NCI-H526 (cell line): Measurements from ENCODE around the gene EPHA2.

Experiments used
- DNase-seq, 2 experiments: peaks; one replicate each; lab custom pipeline; 2025; lab: John Stamatoyannopoulos, UW

The EPHA2 gene

GRCh38 chr1:16092097-16092922 lies 63.6 kb downstream of the EPHA2 start:
- DNase-seq, result no peak

- no peak for DNase-seq
Measured at GRCh38 chr1:16091296-16091695, 64.6 kb downstream of the EPHA2 start.

DNA sequence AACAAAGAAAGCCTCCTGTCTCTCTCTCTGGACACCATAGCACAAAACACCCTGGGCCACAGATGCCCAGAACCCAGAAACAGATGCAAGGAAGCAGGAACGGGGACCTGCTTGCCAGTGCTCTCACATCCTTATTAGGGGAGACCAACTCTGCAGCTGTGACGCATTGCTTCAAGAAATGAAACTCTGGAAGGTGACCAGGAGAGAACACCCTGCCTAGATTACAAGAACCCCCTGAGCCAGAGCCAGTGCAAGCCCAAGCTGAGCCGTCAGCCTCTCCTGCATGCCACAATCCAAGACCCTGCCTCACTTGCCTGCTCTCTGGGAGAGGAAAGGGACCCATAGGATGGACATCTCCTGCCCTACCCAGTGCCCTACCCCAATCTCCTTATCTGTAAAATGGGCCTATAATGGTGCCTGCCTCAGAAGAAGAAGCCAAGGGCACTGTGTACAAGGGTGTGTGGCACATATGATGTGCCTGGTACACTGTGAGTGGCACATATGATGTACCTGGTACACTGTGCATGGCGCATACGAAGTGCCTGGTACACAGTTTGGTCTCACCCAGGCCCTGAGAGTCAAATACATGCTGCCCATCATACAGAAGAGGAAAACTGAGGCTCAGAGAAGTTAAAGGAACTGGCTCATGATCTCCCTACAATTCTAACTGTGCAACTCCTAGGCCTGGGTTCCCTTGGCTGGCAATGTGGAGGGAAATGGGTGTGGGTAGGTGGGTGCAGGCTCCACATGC lies 65.6 kb downstream of the EPHA2 start:
- DNase-seq, result no peak

- DNase-seq, result no peak
Measured at GRCh38 chr1:16088996-16089395, 66.9 kb downstream of the EPHA2 start.

- no peak for DNase-seq
Measured at GRCh38 chr1:16088351-16088911, 67.4 kb downstream of the EPHA2 start.

DNA sequence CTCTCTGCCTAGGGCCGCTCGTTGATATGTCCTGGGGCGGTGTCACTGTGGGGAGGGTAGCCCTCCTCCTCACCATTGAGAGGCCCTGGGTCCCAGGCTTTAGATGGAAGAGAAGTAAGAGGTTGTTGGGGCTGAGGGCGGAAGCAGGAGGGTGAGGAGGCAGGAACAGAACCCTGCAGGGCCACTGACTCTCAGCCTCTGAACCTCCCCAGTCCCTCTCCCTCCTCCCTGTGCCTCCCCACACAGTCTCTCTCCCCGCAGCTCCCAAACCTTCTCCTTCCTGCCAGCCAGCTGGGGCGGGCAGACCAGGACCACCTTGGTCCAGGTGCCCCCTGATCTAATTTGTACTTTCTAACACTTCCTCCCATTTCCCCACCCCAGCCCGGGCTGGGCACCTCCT lies 68.1 kb downstream of the EPHA2 start:
- no peak for DNase-seq

GRCh38 chr1:16085522-16085921 lies 70.3 kb downstream of the EPHA2 start:
- no peak for DNase-seq

- no peak for DNase-seq
Measured at GRCh38 chr1:16083486-16083885, 72.4 kb downstream of the EPHA2 start.

DNA sequence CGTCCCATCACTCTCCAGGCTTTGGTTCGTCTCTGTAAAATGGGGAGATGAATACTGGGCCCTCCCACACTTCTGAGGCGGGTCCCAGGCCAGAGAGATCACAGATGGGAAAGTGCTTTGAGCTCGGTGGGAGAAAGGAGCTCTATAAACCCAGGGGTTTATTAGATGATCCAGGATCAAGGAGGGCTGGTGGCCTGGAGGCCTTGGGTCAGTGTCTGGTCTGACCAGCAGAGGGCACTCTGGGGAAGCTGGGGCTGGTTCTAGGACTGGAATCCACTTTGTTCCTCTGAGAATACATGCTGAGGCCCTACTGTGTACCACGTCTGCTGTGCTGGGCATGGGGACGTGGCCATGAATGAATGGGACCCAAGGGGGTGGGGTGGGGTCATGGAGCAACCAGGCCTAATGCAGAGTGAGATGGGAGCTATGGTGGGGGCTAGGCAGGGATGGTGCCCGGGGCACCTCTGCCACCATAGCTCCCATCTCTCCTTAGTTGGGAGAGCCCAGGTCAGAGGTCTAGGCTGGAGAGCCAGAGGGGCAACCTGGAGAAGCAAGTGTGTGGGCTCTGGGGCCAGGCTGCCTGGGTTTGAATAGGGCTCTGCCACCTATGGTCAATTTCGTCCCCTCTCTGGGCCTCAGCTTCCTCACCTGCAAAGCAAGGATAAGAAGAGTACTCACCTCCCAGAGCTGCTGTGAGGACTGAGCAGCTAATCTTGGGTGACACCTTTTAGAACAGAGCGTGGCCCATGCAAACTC lies 73.4 kb downstream of the EPHA2 start:
- peak; percentile 15 to 70 for DNase-seq

DNA sequence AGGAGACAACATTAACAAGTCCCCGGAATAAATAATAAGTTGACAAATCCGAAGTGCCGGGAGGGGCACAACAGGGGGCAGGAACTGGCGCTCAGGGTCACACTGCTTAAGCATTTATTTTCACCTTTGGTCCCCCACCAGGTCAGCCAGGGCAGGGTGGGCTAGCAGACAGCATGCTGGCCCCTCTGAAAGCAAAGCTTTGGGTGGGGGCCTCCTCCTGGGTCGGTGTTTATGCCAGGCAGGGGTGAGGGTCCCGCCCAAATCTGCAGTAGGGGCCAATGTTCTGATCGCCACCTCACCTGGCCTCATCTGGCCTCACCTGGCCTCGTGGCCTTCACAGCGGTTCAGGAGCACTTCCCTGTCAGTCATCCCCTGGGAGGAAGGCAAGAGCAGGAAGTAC lies 74.2 kb downstream of the EPHA2 start:
- DNase-seq, result no peak

DNA sequence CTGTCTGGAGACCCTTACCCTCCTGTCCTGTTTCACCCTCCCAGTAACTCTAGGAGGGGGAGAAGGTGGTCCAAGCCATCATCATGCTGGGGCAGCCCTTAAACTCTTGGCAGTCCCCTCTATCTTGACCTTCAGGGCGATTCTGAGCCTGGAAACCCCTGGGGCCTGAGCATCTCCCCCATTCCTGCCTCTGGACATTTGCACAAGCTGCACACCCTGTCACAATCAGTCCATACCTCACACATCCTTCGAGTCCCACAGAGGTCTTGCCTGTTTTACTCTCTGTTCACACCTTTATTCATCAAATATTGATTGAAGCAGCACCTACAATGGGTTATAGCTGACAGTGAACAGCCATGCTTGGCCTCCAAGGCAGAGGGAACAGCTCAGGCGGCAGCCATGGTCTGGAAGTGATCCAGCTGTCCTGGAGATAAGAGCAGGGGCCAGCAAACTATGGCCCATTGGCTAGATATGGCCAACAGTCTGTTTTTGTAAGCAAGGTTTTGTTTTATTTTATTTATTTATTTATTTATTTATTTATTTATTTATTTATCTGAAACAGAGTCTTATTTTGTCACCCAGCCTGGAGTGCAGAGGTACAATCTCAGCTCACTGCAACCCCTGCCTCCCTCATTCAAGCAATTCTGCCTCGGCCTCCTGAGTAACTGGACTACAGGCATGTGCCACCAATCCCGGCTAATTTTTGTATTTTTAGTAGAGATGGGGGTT lies 75.3 kb downstream of the EPHA2 start:
- no peak for DNase-seq

DNA sequence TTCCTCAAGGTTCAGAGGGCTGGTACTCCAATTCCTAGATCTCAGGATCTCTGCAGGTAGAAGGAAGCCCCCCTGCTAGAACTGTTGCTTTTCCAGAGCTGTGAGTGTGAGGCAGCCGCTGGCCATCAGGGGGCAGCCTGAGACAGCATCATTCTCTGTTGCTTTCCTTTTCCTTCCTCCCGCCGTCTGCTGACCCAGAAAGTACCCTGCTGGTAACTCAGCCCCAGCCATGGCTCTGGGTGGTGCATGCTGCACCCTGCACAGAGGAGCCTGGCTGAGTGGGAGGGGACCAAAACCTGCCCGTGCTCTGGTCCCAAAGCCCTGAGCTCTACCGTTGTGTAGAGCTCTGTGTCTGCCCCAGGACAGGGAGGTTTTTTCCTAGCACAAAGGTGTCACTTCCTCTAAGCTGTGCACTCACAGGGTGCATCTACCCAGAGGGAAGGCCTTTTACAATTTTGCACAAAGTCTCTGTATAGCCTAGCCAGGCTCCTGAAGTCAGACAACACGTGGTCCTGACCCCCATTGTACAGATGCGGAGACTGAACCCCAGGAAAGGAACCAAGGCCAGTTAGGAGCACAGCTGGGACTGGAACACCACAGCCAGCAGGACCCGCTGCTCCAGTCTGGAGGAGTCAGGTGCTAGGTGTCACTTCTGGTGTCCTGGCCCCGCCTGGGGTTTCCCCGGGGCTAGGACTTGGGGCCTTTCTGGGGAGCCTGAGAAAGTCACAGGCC lies 76.8 kb downstream of the EPHA2 start:
- DNase-seq, result peak; percentile 44 to 84

DNA sequence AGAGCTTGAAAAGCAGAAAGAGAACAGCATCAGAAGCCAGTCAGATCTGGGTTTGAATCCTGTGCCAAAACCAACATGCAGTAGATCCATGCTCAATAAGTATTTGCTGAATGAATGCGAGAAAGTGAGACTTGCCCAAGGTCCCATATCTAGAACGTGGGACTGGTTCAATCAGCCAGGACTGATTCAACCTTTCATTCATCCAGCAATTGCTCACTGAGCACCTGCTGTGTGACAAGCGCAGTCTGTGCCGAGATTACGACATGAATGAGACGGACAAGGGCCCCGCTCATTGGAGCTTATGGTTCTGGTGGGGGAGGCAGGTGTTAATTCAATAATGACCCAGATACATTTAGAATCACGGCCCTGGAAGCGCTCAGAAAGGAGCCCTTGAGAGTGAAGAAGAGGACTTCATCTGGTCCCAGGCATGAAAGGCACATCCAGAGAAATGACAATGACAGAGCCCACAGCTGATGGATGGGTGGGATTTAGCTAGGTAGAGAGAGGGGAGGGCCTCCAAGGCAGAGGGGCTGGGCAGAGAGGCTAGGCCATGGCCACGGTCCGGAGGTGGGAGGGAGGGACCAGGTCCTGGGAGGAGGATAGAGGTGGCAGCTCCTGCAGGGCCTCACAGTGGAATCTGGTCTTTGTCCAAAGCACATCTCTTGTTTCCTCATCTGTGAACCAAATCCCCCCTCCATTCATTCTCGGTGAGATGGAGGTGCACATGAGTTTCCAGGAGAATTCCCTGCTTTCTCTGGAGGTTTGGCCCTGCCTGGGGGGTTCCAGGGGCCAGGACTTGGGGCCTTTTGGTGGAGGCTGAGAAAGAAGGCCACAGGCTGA lies 78.2 kb downstream of the EPHA2 start:
- no peak for DNase-seq

DNA sequence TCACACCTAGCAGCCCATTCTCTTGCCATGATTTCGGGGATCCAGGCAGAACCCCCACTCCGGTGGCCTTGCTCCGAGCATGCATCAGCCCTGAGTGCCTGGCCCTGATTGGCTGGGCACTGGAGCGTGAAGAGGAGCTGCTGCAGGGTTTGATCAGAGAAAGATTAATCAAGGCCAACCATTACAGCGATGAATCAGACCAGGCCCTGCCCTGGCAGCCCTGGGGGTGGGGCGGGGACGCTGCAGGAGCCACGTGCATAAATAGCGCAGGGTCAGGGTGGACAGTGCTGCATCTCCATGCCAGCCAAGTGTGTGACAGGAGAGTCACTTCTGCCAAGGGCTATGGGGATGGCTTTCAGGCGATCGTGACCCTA lies 79.0 kb downstream of the EPHA2 start:
- no peak for DNase-seq

- DNase-seq, result no peak
Measured at GRCh38 chr1:16076031-16076864, 79.6 kb downstream of the EPHA2 start.

DNA sequence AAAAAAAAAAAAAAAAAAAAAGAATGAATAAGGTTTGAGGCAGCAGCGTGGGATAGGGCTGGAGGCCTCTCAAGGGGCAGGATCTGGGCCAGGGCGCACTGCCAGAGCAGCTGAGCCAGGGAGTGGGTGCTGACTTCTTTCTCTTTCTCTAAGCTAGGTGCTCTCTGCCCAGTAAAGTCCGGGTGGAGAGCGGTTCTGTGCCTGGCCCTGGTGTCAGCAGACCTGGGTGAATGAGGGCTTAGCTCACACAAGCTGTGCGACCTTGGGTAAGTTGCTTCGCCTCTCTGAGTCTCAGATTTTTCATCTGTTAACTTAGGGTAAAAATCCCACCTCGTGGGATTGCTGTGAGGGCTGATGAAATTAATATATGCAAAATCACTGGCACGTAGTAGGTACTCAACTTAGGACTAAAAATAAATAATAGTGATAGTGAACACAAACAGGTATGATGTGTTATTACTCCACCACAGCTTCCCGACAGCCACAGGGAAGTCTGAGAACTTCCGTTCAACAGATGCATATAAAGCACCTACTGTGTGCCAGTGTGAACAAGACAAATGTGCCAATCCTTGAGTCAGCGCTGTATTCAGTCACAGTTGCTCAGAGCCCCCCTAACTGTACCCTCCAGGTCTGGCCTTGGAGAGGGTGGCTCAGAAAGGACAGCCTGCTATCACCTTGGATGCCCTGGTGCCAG lies 80.4 kb downstream of the EPHA2 start:
- DNase-seq, result no peak
